ENCODE data around the gene NR1I2.

GRCh38 chr3:119834754-119835370 lies 53.0 kb downstream of the NR1I2 start:
- TF ChIP-seq MAFK (IDR thresholded peaks at IDR 0.05; ENCODE audit: partially characterized antibody) (no peak), POLR2AphosphoS2 (conservative IDR thresholded peaks at IDR 0.05; ENCODE audit: low read length) (no peak), FOSL2 (IDR thresholded peaks at IDR 0.05) (no peak), FOSL2 (CRISPR knock-in tag; IDR thresholded peaks at IDR 0.05) (no peak), RFX5 (IDR thresholded peaks at IDR 0.05) (no peak), CTCF (IDR thresholded peaks at IDR 0.05) (no peak), POLR2A (IDR thresholded peaks at IDR 0.05; ENCODE audit: low read length) (no peak), MYC (IDR thresholded peaks at IDR 0.05; ENCODE audit: borderline replicate concordance, low read length) (no peak), REST (IDR thresholded peaks at IDR 0.05) (no peak), JUN (IDR thresholded peaks at IDR 0.05) (no peak), HOXA7 (CRISPR knock-in tag; IDR thresholded peaks at IDR 0.05) (no peak), RAD21 (conservative IDR thresholded peaks at IDR 0.05 in 1 of 2, IDR thresholded peaks at IDR 0.05 in 1 of 2) (no peak), BHLHE40 (IDR thresholded peaks at IDR 0.05; ENCODE audit: low read depth, low read length) (no peak), ZNF302 (CRISPR knock-in tag; IDR thresholded peaks at IDR 0.05) (no peak), MAX (IDR thresholded peaks at IDR 0.05) (no peak)

All from A549 (cell line).